T-helper 1 cell treated with Interleukin-12 subunit alpha and Interleukin-12 subunit beta and Interleukin-4 antibody, amounts not matched to agents 30 μg/mL and 1 μg/mL, for 36 hours (primary cell): Measurements from ENCODE around the gene CPTP.
"Not testable (repeated sequence)": the region's sequence is repeated elsewhere in the genome, so short reads cannot be mapped to it uniquely, and the experiment has no call there.

ENCODE experiments used
- H3K27ac Mint-ChIP-seq: one replicate; pipeline ENCODE4 v1.8.0; 2021; ENCODE audit warnings: mild to moderate bottlenecking, mixed read lengths
- H3K27me3 Mint-ChIP-seq: one replicate; pipeline ENCODE4 v1.8.0; 2021; ENCODE audit warnings: low read depth, mixed read lengths
- H3K36me3 Mint-ChIP-seq: one replicate; pipeline ENCODE4 v1.8.0; 2021; ENCODE audit warnings: low read depth, mixed read lengths
- H3K4me1 Mint-ChIP-seq: one replicate; pipeline ENCODE4 v1.8.0; 2021; ENCODE audit warnings: low read depth, mixed read lengths
- H3K4me3 Mint-ChIP-seq: one replicate; pipeline ENCODE4 v1.8.0; 2021; ENCODE audit warnings: mild to moderate bottlenecking, moderate library complexity, mixed read lengths
- H3K9me3 Mint-ChIP-seq: one replicate; pipeline ENCODE4 v1.8.0; 2021; ENCODE audit warnings: mixed read lengths

The CPTP gene

DNA sequence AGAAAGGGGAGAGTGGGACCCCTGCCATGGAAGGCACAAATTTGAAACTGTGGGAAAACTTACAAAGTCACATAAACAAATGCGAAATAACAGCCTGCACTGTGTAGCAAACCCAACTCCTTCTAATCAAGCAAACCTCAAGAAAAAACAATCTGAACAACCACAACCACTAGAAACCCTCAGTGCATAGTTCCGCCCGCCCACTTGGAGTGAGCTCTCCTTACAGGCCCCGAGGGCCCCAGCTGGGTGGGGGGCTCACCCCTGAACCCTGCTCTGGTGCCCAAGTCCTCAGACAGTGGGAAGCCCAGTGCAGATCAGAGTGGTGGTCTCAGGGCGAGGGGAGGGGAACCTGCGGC is 34.7 kb downstream of the CPTP start:
- peaks cover 6% of the 10 kb centered on the region for H3K4me1 Mint-ChIP-seq
- no peak overlapping the region for H3K27ac Mint-ChIP-seq
- H3K27me3 Mint-ChIP-seq = peaks cover 12% of the 10 kb centered on the region
- H3K9me3 Mint-ChIP-seq = no peaks in the 10 kb centered on the region
- no peaks in the 10 kb centered on the region for H3K36me3 Mint-ChIP-seq
- H3K4me3 Mint-ChIP-seq = no peak overlapping the region

DNA sequence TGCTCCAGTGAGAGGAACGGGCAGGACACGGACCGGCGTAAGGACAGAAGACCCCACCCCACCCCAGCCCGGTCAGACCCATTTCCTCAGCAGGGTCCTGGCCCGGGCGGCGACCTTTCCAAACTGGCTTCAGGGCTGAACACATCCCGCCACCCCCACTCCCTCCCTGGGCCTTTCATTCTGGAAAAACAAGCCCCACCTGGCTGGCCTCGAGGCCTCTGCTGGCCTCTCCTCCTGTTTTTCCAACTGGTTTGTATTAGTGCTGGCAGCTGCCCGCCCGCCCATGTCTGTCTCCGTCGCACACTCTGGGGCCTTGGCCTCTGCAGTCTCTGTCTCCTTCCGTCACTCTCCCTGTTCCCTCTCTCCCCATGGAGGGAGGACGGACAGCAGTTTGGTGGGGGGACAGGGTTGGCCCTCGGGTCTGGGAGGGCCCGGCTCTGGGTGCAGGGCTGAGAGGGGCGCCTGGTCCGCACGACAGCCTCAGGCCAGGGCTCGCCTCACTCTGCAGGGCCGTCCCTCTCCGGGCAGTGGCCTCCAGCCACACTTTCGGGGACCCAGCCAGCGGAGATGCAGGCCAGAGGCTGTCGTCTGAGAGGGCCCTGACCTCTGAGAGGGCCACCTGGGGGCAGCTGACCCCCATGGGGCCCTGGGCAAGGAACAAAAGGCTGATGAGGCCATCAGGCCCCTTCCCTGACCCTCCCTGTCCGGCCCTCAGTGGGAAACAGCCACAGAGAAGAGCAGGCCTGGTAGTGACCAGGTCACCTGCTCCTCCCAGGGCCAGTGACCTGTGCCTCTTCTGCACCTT is 35.3 kb downstream of the CPTP start:
- peaks cover 6% of the 10 kb centered on the region for H3K4me1 Mint-ChIP-seq
- peak overlapping the region; percentile 15 for H3K27ac Mint-ChIP-seq
- no peak overlapping the region for H3K4me3 Mint-ChIP-seq
- no peaks in the 10 kb centered on the region for H3K9me3 Mint-ChIP-seq
- no peaks in the 10 kb centered on the region for H3K36me3 Mint-ChIP-seq
- H3K27me3 Mint-ChIP-seq = peaks cover 10% of the 10 kb centered on the region

DNA sequence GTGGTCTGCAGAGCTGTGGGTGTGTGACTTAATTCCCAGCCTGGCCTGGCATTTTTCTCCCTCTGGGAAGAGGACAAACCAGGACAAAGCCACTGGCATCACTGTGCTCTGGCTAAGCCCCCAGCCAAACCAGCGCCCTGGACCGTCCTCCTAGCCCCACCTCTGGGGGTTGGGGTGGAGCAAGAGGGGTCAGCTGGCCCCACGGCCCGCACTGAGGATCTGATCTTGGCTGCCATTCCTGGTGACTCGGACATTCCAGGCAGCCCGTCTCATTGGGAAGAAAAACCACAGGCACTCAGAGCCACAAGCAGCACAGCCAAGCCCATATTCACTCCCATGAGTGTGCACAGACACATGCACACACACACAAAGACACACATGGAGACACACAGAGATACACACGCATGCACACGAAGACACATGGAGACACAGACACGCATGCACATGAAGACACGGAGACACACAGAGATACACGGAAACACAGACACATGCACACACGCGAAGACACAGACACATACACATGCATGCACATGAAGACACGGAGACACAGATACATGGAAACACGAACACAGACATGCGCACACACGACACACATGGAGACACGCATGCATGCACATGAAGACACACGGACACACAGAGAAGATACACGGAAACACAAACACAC is 36.0 kb downstream of the CPTP start:
- H3K27ac Mint-ChIP-seq = no peak overlapping the region
- H3K36me3 Mint-ChIP-seq = no peaks in the 10 kb centered on the region
- peaks cover 6% of the 10 kb centered on the region for H3K4me1 Mint-ChIP-seq
- H3K9me3 Mint-ChIP-seq = no peaks in the 10 kb centered on the region
- no peak overlapping the region for H3K4me3 Mint-ChIP-seq
- peaks cover 10% of the 10 kb centered on the region for H3K27me3 Mint-ChIP-seq

DNA sequence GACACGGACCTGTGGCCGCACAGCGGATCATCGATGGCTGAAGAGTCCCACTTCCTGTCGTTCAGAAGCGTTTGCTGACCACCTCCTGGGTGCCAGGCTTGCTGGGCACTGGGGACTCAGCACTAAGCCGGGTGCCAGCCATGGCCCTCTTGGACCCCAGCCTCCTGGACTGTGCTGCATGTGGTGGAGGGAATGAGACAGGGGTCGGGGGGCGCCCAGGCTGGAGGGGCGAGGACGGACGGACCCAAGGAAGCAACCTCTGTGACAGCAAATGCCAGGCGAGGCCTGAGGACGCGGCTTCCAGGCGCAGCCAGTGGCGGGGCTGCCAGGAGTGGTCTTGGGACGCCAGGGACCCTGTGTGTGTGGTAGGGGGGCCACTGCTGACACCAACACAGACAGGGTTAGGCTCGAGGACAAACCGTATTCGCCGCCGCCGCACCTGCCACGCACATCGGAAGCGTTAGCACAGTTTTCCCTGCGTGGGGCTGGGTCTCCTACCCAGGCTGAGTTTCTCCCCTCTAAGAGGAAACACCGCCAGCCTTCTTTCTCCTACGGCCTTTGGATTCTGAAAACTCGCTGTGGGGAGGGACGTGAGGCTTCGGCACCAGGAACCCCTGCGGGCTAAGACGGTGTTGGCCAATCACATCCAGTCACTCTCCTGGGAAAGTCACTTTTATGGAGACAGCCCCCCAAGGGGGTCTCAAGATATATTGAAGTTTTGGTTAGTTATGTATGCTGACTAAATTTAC is 36.8 kb downstream of the CPTP start:
- Mint-ChIP-seq H3K27ac (no peak overlapping the region), H3K9me3 (no peaks in the 10 kb centered on the region)

DNA sequence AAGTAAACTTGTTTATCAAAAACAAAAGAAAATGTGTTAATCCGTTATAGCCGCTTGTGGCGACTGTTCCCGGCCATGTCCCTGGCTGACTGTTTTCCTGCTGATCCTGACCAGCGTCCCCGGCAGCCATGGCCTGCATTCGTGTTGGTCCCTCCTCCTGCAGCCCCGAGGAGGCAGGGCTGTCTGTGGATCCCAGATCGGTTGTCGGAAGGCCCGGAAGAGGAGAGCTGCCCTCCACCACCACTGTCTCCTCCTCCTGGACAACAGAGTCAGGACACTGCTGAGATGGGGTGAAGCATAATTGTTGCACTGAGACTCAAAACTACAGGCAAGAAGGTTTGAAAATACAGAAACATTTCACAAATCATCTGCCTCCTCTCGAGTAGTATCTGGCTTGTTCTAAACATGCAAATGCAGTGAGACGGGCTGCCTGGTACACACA is 37.4 kb downstream of the CPTP start:
- Mint-ChIP-seq H3K9me3 (no peaks in the 10 kb centered on the region), H3K4me3 (no peak overlapping the region), H3K4me1 (peaks cover 6% of the 10 kb centered on the region), H3K36me3 (no peaks in the 10 kb centered on the region), H3K27me3 (peaks cover 10% of the 10 kb centered on the region), H3K27ac (no peak overlapping the region)

More for the DNA sequence above, 36.8 kb downstream of the CPTP start:
- Mint-ChIP-seq H3K4me3 (no peak overlapping the region), H3K27me3 (peaks cover 10% of the 10 kb centered on the region), H3K4me1 (peaks cover 6% of the 10 kb centered on the region), H3K36me3 (no peaks in the 10 kb centered on the region)

DNA sequence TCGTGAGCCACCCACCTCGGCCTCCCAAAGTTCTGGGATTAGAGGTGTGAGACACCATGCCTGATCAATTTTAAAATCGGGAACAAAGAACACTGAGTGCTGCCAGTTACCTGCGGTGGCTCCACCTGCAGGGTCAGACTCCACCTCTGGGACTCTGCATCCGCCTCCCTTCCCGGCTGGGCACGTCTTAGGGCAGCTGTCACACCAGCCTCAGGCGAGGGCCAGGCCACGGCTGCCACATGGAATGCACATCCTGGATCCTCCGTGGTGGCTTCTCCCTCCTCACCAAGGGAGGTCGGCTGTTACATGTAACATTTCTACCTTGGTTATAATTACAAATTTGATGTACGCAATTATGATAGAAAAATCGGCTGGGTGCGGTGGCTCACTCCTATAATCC is 39.7 kb downstream of the CPTP start:
- Mint-ChIP-seq H3K4me3 (no peak overlapping the region), H3K27me3 (peaks cover 8% of the 10 kb centered on the region), H3K4me1 (peaks cover 4% of the 10 kb centered on the region), H3K27ac (no peak overlapping the region), H3K9me3 (no peaks in the 10 kb centered on the region), H3K36me3 (no peaks in the 10 kb centered on the region)

DNA sequence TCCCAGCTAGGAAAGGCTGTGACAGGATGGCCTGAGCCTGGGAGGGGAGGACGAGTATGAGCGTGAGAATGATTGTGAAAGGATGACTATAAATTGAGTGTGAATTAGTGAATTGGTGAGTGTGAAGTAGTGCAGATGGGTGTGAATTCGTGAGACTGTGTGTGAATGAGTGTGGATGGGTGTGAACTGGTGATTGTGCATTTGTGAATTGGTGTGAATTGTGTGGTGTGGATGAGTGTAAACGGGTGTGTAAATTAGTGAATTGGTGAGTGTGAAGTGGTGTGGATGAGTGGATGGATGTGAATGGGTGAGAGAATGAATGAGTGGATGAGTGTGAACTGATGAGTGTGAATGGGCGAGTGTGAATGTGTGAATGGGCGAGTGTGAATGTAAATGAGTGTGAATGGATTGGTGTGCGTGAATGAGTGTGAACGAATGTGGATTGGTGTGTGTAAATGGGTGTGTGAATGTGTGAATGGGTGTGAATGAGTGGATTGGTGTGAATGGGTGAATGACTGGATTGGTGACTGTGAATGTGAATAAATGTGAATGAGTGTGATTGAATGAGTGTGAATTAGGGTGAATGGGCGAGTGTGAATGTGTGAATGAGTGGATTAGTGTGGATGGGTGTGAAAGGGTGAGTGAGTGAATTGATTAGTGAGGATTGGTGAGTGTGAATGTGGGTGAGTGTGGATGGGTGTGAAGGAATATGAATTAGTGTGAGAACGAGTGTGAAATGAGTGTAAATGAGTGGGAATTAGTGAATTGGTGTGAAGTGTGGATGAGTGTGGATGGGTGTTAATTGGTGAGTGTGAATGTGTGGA is 41.5 kb downstream of the CPTP start:
- H3K27ac Mint-ChIP-seq = no peak overlapping the region
- H3K9me3 Mint-ChIP-seq = no peaks in the 10 kb centered on the region
- H3K4me1 Mint-ChIP-seq = no peaks in the 10 kb centered on the region
- no peak overlapping the region for H3K4me3 Mint-ChIP-seq
- H3K27me3 Mint-ChIP-seq = peaks cover 5% of the 10 kb centered on the region
- no peaks in the 10 kb centered on the region for H3K36me3 Mint-ChIP-seq

DNA sequence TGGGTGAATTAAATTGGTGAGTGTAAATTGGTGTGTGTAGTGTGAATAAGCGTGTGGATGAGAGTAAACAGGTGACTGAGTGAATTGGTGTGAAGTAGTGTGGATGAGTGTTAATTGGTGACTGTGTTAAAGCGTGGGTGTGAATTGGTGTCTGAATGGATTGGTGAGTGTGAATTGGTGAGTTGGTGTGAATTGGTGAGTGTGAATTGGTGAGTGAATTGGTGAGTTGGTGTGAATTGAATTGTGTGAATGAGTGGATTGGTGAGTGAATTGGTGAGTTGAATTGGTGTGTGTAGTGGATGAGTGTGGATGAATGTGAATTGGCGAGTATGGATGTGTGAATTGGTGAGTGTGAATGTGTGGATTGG is 42.1 kb downstream of the CPTP start:
- Mint-ChIP-seq H3K36me3 (no peaks in the 10 kb centered on the region), H3K4me3 (no peak overlapping the region), H3K9me3 (no peaks in the 10 kb centered on the region), H3K27ac (no peak overlapping the region), H3K4me1 (peaks cover 3% of the 10 kb centered on the region), H3K27me3 (peaks cover 5% of the 10 kb centered on the region)

DNA sequence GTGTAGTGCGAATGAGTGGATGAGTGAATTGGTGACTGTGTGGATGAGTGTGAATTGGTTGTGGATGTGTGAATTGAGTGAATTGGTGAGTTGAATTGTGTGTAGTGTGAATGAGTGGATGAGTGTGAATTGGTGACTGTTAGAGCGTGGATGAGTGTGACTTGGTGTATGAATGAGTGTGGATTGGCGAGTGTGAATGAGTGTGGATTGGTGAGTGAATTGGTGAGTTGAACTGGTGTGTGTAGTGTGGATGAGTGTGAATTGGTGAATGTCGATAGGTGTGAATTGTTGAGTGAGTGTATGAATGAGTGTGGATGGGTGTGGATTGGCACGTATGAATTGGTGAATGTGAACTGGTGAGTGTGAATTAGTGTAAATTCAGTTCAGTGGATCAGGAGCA is 42.7 kb downstream of the CPTP start:
- Mint-ChIP-seq H3K4me3 (no peak overlapping the region), H3K9me3 (no peaks in the 10 kb centered on the region), H3K27ac (no peak overlapping the region), H3K36me3 (no peaks in the 10 kb centered on the region), H3K27me3 (no peaks in the 10 kb centered on the region), H3K4me1 (peaks cover 5% of the 10 kb centered on the region)

DNA sequence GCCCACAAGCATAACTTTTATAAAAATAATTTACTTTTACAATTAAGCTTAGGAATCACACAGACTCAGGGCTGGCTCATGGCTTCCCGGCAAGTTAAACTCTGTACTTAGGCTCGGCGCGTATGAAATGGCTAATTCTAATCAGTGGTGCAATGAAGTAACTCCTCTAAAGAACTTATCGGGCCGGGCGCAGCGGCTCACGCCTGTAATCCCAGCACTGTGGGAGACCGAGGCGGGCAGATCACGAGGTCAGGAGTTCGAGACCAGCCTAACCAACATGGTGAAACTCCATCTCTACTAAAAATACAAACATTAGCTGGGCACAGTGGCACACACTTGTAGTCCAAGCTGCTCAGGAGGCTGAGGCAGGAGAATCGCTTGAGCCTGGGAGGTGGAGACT is 45.5 kb downstream of the CPTP start:
- H3K27ac Mint-ChIP-seq = not testable (repeated sequence)

DNA sequence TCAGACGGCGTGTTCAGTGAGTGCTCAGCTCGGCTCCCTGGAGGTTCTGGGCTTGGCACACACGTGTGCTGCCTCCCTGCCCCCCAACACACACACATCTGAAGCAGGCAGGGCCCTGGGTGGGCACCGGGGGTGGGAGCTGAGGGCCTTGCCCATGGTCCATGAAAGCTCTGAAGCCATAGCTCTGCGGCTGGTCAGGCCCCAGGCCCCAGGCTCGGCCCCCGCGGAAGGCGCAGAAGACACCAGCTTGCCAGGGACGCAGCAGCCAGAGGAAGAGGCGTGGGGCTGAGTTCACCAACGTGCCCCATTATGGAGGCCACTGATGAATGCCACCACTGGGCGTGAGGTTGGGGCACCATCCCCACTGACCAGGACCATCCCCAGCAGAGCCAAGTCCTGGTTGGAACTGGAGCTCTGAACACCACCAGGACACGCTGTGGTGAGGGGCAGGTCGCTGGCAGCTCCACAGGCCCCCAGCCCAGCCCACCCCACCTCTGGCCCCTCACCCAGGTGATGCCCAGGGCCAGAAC is 46.2 kb downstream of the CPTP start:
- H3K27ac Mint-ChIP-seq = peak overlapping the region; percentile 69
- H3K27me3 Mint-ChIP-seq = no peaks in the 10 kb centered on the region
- H3K36me3 Mint-ChIP-seq = peaks cover 4% of the 10 kb centered on the region
- H3K4me1 Mint-ChIP-seq = peaks cover 7% of the 10 kb centered on the region
- H3K9me3 Mint-ChIP-seq = no peaks in the 10 kb centered on the region
- peak overlapping the region; percentile 35 for H3K4me3 Mint-ChIP-seq

More for the DNA sequence above, 45.5 kb downstream of the CPTP start:
- not testable (repeated sequence) for H3K36me3 Mint-ChIP-seq, H3K4me1 Mint-ChIP-seq, H3K27me3 Mint-ChIP-seq, H3K9me3 Mint-ChIP-seq
- peak overlapping the region; percentile 39 for H3K4me3 Mint-ChIP-seq

DNA sequence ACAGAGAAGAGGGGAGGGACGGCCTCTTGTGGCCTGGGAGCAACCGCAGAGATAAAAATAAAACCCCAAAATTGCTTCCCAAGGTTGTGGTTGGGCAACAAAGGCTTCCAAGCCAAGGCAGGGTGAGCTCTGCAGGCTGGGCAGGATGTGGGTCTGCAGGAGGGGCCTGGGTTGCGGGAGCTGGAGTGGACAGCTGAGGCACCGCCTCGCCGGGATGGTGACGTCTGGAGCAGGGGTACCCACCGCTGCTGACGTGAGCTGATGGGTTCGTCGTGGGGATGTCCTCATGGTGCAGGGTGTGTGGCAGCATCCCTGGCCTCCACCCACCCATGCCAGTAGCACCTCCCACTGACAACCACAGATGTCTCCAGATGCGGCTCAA is 46.8 kb downstream of the CPTP start:
- Mint-ChIP-seq H3K36me3 (peaks cover 4% of the 10 kb centered on the region), H3K27ac (peak overlapping the region; percentile 69), H3K9me3 (no peaks in the 10 kb centered on the region), H3K4me3 (peak overlapping the region; percentile 35), H3K27me3 (no peaks in the 10 kb centered on the region), H3K4me1 (peaks cover 7% of the 10 kb centered on the region)

DNA sequence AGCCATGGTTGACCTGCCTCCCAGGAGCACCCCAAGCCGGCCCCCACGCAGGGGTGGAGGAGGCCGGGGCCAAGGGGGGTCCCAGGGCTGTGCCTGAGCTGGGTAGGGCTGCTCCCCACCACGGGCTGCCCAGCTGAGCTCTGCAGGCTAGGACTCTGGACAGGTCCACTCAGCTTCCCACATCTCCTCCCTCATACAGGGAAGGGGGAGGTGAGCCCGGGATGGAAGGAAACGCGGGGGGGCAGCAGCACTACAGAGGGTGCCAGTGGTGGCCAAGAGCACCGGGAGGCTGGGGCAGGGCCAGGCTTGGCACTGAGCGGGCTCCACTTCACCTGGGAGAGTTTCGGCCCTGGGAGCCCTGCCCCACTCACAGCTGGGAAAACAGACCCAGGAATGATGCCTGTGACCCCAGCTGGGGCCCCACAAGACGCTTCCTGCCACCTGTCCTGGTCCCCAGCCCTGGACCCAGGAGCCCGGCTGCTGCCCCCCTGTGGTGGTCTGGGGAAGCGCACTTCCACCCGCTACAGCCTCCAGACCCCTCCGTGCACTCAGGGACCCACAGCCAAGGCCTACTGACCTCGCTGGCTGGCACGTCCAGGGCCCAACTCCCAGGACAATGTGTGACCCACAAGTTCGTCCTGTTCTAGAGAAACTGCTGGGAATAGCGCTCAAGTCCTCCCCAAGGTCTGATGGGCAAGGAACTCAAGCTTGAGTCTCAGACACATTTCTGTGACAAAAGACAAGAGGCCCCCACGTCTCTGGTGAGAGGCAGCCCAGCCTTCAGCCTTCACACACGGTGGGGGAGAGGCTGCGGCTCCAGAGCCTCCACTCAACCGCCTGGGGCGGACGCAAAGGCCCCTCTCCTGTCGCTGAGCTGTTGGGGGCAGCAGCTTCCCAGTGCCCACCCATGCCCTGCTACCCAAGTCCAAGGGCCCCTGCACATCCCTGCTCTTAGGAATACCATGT is 47.4 kb downstream of the CPTP start:
- H3K27me3 Mint-ChIP-seq = no peaks in the 10 kb centered on the region
- no peaks in the 10 kb centered on the region for H3K9me3 Mint-ChIP-seq
- peaks cover 4% of the 10 kb centered on the region for H3K36me3 Mint-ChIP-seq
- peak overlapping the region; percentile 80 for H3K27ac Mint-ChIP-seq
- peak overlapping the region; percentile 59 for H3K4me3 Mint-ChIP-seq
- H3K4me1 Mint-ChIP-seq = peaks cover 7% of the 10 kb centered on the region
